AG10803 (cell line): Measurements from ENCODE around the gene MACIR.
"Not testable (repeated sequence)": the region's sequence is repeated elsewhere in the genome, so short reads cannot be mapped to it uniquely, and the experiment has no call there.

ENCODE experiments used
- DNase-seq: peaks from one replicate; pipeline ENCODE4 v3.0.0; 2010; ENCODE audit warnings: low read depth
- H3K4me3 ChIP-seq: 2 replicates; pipeline ENCODE4 v1.5.1; 2011; ENCODE audit warnings: mild to moderate bottlenecking, low read length, control low read depth
- TF ChIP-seq, protein P1 (sequence below): conservative IDR thresholded peaks from 2 replicates; pipeline ENCODE4 v1.5.1; 2011; ENCODE audit warnings: mild to moderate bottlenecking, low read length, control low read depth, inconsistent platforms

Gene MACIR

DNA sequence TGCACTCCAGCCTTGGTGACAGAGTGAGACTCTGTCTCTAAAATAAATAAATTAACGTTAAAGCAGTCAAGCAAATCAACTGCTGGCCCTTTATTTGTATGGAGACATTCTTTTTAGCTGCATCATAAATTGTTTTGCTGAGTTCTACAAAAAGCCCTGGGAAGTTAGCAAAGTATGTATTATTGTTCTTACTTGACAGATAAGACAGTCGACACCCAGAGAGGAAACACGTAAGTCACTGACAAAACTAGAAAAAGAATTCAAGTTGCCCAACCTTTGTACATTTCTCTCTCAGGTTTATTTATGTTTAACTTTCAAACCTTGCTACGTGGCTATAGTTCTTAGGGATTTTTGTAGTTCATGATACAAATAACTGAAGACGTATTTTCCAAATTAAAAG lies 40.4 kb upstream of the MACIR start:
- DNase-seq = peak; percentile 41
- TF ChIP-seq, protein P1, sequence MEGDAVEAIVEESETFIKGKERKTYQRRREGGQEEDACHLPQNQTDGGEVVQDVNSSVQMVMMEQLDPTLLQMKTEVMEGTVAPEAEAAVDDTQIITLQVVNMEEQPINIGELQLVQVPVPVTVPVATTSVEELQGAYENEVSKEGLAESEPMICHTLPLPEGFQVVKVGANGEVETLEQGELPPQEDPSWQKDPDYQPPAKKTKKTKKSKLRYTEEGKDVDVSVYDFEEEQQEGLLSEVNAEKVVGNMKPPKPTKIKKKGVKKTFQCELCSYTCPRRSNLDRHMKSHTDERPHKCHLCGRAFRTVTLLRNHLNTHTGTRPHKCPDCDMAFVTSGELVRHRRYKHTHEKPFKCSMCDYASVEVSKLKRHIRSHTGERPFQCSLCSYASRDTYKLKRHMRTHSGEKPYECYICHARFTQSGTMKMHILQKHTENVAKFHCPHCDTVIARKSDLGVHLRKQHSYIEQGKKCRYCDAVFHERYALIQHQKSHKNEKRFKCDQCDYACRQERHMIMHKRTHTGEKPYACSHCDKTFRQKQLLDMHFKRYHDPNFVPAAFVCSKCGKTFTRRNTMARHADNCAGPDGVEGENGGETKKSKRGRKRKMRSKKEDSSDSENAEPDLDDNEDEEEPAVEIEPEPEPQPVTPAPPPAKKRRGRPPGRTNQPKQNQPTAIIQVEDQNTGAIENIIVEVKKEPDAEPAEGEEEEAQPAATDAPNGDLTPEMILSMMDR = no peak
- H3K4me3 ChIP-seq = no peak overlapping the region

DNA sequence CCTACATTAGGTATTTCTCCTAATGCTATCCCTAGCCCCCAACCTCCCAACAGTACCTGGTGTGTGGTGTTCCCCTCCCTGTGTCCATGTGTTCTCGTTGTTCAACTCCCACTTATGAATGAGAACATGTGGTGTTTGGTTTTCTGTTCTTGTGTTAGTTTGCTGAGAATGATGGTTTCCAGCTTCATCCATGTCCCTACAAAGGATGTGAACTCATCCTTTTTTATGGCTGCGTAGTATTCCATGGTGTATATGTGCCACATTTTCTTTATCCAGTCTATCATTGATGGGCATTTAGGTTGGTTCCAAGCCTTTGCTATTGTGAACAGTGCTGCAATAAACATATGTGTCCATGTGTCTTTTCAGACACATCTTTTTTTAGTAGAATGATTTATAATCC lies 39.5 kb upstream of the MACIR start:
- H3K4me3 ChIP-seq, DNase-seq: not testable (repeated sequence)

DNA sequence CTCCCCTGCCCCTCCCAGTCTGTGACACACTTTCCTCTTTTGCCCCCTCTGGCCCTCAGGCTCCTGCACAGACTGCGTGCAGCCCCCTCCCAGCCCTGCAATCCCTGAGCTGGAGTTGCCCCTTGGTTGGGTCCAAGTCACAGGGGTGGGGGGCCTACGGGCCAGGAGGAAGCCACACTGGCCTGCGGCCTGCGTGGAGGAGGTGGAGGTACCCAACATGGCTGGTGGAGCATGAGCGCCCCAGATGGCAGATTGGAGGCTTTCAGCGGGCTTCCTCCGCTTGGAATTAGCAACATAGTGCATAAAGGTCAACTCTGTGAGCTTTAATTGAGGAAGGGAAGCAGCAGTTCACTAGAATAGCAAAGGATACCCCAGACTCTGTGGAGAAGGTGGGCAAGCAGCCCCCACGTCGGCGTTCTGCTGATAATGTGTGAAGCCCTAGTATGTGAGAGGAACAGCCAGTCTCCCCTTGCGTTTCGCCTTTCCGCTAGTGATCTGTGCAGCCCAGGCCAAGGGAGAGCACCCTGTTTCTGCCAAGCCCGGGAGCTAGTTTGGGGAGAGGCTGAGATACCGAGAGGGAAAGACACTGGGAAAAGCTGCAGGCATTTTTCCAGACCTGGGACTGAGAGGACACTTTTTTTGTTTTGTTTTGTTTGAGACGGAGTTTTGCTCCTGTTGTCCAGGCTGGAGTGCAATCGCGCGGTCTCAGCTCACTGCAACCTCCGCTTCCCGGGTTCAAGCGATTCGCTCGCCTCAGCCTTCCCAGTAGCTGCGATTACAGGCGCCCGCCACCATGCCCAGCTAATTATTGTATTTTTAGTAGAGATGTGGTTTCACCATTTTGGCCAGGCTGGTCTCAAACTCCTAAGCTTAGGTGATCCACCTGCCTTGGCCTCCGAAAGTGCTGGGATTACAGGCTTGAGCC lies 35.3 kb upstream of the MACIR start:
- no peak overlapping the region for H3K4me3 ChIP-seq
- no peak for DNase-seq
- TF ChIP-seq, protein P1 = no peak

DNA sequence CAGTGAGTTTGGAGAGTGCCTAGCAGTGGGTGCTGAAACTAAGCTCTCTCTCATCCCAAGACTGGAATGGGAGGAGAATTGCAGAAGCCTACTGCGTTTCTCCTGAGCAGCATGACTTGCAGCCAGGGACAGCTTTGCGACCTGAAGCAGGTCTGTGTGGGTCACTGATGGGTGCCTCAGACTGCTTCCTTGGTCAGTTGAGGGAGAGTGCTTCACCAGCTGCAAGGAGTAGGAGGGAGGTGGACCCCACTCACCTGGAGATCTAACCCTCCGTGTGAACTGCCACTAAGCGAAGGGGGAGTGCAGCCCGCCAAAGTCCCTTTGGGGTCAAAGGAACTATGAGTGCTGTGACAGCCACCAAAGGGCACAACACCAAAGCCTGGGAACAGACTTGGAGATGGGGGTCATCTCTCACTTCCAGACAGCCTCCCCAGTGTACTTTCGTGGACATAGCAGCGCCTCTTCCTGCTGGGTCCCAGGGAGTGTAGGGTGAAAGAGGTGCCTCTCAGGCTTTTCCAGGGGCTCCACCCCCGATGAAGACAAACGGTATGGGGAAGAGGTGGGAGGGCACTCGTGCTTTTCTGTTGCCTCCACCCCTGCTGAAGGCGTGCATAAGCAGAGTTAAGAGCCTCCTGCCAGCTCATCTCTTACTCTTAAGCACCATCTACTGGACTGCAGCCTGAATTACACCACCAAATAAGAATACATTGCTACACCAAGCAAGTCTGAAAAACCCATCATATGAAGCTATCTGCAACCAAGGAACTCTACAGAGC lies 34.3 kb upstream of the MACIR start:
- TF ChIP-seq, protein P1 = peak; percentile 81
- peak; percentile 80 for DNase-seq
- peak overlapping the region; percentile 23 for H3K4me3 ChIP-seq

DNA sequence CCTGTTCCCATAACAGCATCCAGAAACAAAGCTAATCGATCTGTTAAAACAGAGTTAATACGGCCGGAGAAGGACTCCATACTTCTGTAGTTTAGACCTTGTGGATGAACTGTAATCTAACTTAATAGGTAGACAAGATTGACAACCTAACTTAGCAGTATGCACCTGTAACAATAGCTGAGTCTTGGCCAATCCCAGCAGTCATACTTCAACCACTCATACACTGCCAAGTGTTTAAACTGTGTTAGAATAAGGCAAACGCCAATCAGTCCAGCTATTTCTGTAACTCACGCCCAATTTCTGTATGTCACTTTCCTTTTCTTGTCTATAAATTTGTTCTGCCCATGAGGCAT lies 33.7 kb upstream of the MACIR start:
- TF ChIP-seq, protein P1 = no peak
- H3K4me3 ChIP-seq = no peak overlapping the region
- DNase-seq = no peak

DNA sequence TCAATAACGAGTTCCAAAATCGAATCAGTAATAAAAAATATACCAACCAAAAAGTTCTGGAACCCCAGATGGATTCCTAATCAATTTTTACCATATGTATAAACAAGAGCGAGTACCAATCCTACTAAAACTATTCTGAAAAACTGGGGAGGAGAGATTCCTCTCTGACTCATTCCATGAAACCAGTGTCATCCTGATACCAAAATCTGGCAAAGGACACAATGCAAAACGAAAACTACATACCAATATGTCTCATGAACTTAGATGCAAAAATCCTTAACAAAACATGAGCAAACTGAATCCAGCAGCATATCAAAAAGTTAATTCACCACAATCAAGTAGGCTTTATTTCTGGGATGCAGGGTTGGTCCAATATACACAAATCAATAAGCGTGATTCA lies 30.5 kb upstream of the MACIR start:
- TF ChIP-seq, protein P1 = no peak
- no peak overlapping the region for H3K4me3 ChIP-seq
- peak; percentile 40 for DNase-seq

DNA sequence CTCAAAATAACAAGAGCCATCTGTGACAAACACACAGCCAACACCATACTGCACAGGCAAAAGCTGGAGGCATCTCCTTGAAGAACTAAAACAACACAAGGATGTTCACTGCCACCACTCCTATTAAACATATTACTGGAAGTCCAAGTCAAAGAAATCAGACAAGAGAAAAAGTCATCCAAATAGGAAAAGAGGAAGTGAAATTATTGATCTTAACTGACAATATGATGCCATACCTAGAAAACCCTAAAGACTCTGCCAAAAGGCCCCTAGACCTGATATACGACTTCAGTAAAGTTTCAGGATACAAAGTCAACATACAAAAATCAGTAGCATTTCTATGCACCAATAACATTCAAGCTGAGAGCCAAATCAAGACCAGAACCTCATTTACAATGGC lies 30.0 kb upstream of the MACIR start:
- no peak for DNase-seq
- TF ChIP-seq, protein P1 = no peak
- no peak overlapping the region for H3K4me3 ChIP-seq
